Suppressor macrophage (primary cell): ENCODE results near the gene TTC33.
"Not testable (repeated sequence)": the region's sequence is repeated elsewhere in the genome, so short reads cannot be mapped to it uniquely, and the experiment has no call there.

ENCODE experiments used
- DNase-seq, 4 experiments: peaks; one replicate each; pipeline ENCODE4 v3.0.0-alpha.2; 2020 to 2022

The TTC33 gene

GRCh38 chr5:40716000-40716399 lies 39.8 kb downstream of the TTC33 start:
- DNase-seq: no peak

GRCh38 chr5:40714001-40714400 lies 41.8 kb downstream of the TTC33 start:
- DNase-seq: no peak

GRCh38 chr5:40710575-40710974 lies 45.2 kb downstream of the TTC33 start:
- not testable (repeated sequence) for DNase-seq

GRCh38 chr5:40705484-40705883 lies 50.3 kb downstream of the TTC33 start:
- DNase-seq: not testable (repeated sequence)

GRCh38 chr5:40702027-40702426 lies 53.7 kb downstream of the TTC33 start:
- not testable (repeated sequence) for DNase-seq

- no peak for DNase-seq
These were observed 55.5 kb downstream of the TTC33 start for GRCh38 chr5:40700116-40700782.

GRCh38 chr5:40694433-40694832 lies 61.3 kb downstream of the TTC33 start:
- no peak for DNase-seq

GRCh38 chr5:40691894-40692293 lies 63.9 kb downstream of the TTC33 start:
- no peak for DNase-seq

- DNase-seq: no peak
These were observed 65.5 kb downstream of the TTC33 start for GRCh38 chr5:40690267-40690666.

- DNase-seq: peak; percentile 33 to 76 (median 49)
These were observed 66.3 kb downstream of the TTC33 start for GRCh38 chr5:40689438-40689837.

GRCh38 chr5:40688996-40689395 lies 66.8 kb downstream of the TTC33 start:
- no peak for DNase-seq

GRCh38 chr5:40688127-40688761 lies 67.5 kb downstream of the TTC33 start:
- DNase-seq: peak; percentile 89 to 95 (median 92)

- DNase-seq: no peak
These were observed 68.4 kb downstream of the TTC33 start for GRCh38 chr5:40687321-40687720.

- DNase-seq: no peak
These were observed 69.7 kb downstream of the TTC33 start for GRCh38 chr5:40685976-40686486.

GRCh38 chr5:40685193-40685592 lies 70.6 kb downstream of the TTC33 start:
- DNase-seq: no peak

- no peak for DNase-seq
These were observed 72.5 kb downstream of the TTC33 start for GRCh38 chr5:40683305-40683704.

GRCh38 chr5:40682154-40683017 lies 73.4 kb downstream of the TTC33 start:
- DNase-seq: peak; percentile 64 to 82 (median 76)

- peak; percentile 55 to 73 (median 68) for DNase-seq
These were observed 74.2 kb downstream of the TTC33 start for GRCh38 chr5:40681363-40682153.

GRCh38 chr5:40680741-40681362 lies 74.9 kb downstream of the TTC33 start:
- peak; percentile 21 to 53 (median 34) for DNase-seq

- peak in 1 of 4 experiments; percentile 41 for DNase-seq
These were observed 75.7 kb downstream of the TTC33 start, which contains the start of gene PTGER4 for GRCh38 chr5:40679913-40680681. Gene PTGER4 (plus strand): TSS chr5:40679915. CDS start chr5:40680994, 1,079 bp downstream.
